Neural cell (in vitro differentiated cells): Measurements from ENCODE around the gene RBM19.

Source experiments
- CTCF ChIP-seq: fragments of 450-650 bp; IDR thresholded peaks from 2 replicates; pipeline ENCODE4 v1.5.1; 2014; ENCODE audit warnings: antibody characterized with exemption, mild to moderate bottlenecking, moderate library complexity; ENCODE audit not compliant: poor library complexity, severe bottlenecking
- EP300 ChIP-seq: fragments of 450-650 bp; conservative IDR thresholded peaks from 2 replicates; pipeline ENCODE4 v1.6.1; 2014; ENCODE audit warnings: antibody characterized with exemption, mild to moderate bottlenecking, moderate library complexity; ENCODE audit not compliant: poor library complexity, severe bottlenecking
- EZH2 ChIP-seq: fragments of 200-600, 300-800 bp; shearing (Covaris generic), sonication (generic); IDR thresholded peaks from 2 replicates; pipeline ENCODE4 v1.6.1; 2014; ENCODE audit warnings: antibody characterized with exemption, low read length, borderline replicate concordance, mild to moderate bottlenecking; ENCODE audit not compliant: insufficient read depth, poor library complexity, severe bottlenecking
- POLR2AphosphoS5 ChIP-seq: IDR thresholded peaks from 2 replicates; pipeline ENCODE4 v1.6.1; 2012
- RAD21 ChIP-seq: fragments of 450-650 bp; conservative IDR thresholded peaks from 2 replicates; pipeline ENCODE4 v1.6.1; 2014; ENCODE audit warnings: antibody characterized with exemption, mild to moderate bottlenecking, moderate library complexity
- REST ChIP-seq: IDR thresholded peaks from 2 replicates; pipeline ENCODE4 v1.6.1; 2012; ENCODE audit warnings: borderline replicate concordance
- TAF1 ChIP-seq: IDR thresholded peaks from 2 replicates; pipeline ENCODE4 v1.6.1; 2012; ENCODE audit warnings: low read depth

- TF ChIP-seq CTCF (no peak), EZH2 (no peak), EP300 (peak; percentile 10), POLR2AphosphoS5 (peak; percentile 36), TAF1 (no peak), REST (no peak), RAD21 (no peak)
These were observed 84.8 kb downstream of the RBM19 start for GRCh38 chr12:113880988-113881962.
